GM12892 (cell line): ENCODE measurements around the gene LEPR.

ENCODE experiments used
- POLR2A ChIP-seq: IDR thresholded peaks from 2 replicates; pipeline ENCODE4 v1.6.1; 2011; ENCODE audit warnings: low read depth, low read length, control low read depth
- POLR2AphosphoS5 ChIP-seq: IDR thresholded peaks from 2 replicates; pipeline ENCODE4 v1.6.1; 2011; ENCODE audit warnings: low read depth, low read length, control low read depth
- TAF1 ChIP-seq: IDR thresholded peaks from 2 replicates; pipeline ENCODE4 v1.6.1; 2011; ENCODE audit warnings: low read depth, mild to moderate bottlenecking, control low read depth, low read length, borderline replicate concordance

DNA sequence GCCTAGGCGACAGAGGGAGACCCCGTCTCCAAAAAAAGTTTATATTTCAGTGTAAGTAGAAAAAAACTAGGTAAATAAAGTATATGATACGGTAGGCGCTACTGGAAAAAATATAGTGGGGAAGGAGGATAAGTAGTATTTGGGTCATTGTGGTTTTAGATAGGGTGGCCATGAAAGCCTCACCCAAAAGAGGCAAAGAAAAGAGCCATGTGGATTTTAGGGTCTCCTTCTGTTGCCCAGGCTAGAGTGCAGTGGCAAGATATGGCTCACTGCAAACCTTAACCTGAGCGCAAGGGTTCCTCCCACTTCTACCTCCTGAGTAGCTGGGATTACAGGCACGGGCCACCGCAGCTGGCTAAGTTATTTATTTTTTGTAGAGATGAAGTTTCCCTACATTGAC is 17.1 kb downstream of the LEPR start:
- TF ChIP-seq TAF1, result no peak
- TF ChIP-seq POLR2AphosphoS5, result no peak
- no peak for TF ChIP-seq POLR2A
